Neural progenitor cell (in vitro differentiated cells): ENCODE data around the gene MAGI1. TPM values are rescaled to one million over a fixed set of nuclear protein-coding genes. Genes with fewer than 3 reads are reported as not detected.

Experiments
- DNase-seq: peaks from one replicate; pipeline ENCODE4 v3.0.0-alpha.2; 2016; ENCODE audit warnings: low spot score
- H2AFZ ChIP-seq: fragments of 200-600 bp; sonication (generic); replicated peaks from 2 replicates; pipeline ENCODE4 v1.6.1; 2016; ENCODE audit warnings: antibody characterized with exemption
- H3F3A ChIP-seq: fragments of 200-600 bp; sonication (generic); 2 replicates; pipeline ENCODE4 v1.6.1; 2016; ENCODE audit warnings: antibody characterized with exemption, low read depth
- H3K27ac ChIP-seq: fragments of 200-600 bp; sonication (generic); 2 replicates; pipeline ENCODE4 v1.5.1; 2016; ENCODE audit warnings: mild to moderate bottlenecking
- H3K27me3 ChIP-seq: fragments of 200-600 bp; sonication (generic); 2 replicates; pipeline ENCODE4 v1.6.1; 2016; ENCODE audit warnings: mild to moderate bottlenecking, moderate library complexity
- H3K36me3 ChIP-seq: fragments of 200-600 bp; sonication (generic); 2 replicates; pipeline ENCODE4 v1.5.1; 2016
- H3K4me1 ChIP-seq: fragments of 200-600 bp; sonication (generic); 2 replicates; pipeline ENCODE4 v1.6.1; 2016; ENCODE audit warnings: mixed run types
- H3K4me2 ChIP-seq: fragments of 200-600 bp; sonication (generic); 2 replicates; pipeline ENCODE4 v1.6.1; 2016
- H3K4me3 ChIP-seq: fragments of 200-600 bp; sonication (generic); 2 replicates; pipeline ENCODE4 v1.5.1; 2016
- H3K79me2 ChIP-seq: fragments of 200-600 bp; sonication (generic); 2 replicates; pipeline ENCODE4 v1.6.1; 2016; ENCODE audit warnings: low read depth
- H3K9ac ChIP-seq: fragments of 200-600 bp; sonication (generic); 2 replicates; pipeline ENCODE4 v1.6.1; 2016
- H3K9me3 ChIP-seq: fragments of 200-600 bp; sonication (generic); 2 replicates; pipeline ENCODE4 v1.5.1; 2016; ENCODE audit warnings: low read depth
- H4K20me1 ChIP-seq: fragments of 200-600 bp; sonication (generic); 2 replicates; pipeline ENCODE4 v1.6.1; 2016; ENCODE audit warnings: low read depth
- H3K27ac Mint-ChIP-seq: 3 replicates; pipeline ENCODE4 v1.8.0; 2021; ENCODE audit warnings: mixed read lengths
- H3K27me3 Mint-ChIP-seq: 2 replicates; pipeline ENCODE4 v1.8.0; 2022; ENCODE audit warnings: low read depth, mild to moderate bottlenecking, inconsistent platforms, moderate library complexity, mixed read lengths; ENCODE audit not compliant: insufficient read depth
- H3K36me3 Mint-ChIP-seq: 3 replicates; pipeline ENCODE4 v1.8.0; 2021; ENCODE audit warnings: mixed read lengths
- H3K4me1 Mint-ChIP-seq: 3 replicates; pipeline ENCODE4 v1.8.0; 2021; ENCODE audit warnings: mixed read lengths
- H3K4me3 Mint-ChIP-seq: 3 replicates; pipeline ENCODE4 v1.8.0; 2021; ENCODE audit warnings: mild to moderate bottlenecking, moderate library complexity, mixed read lengths
- H3K9me3 Mint-ChIP-seq: 3 replicates; pipeline ENCODE4 v1.8.0; 2020; ENCODE audit warnings: mixed read lengths
- EZH2 ChIP-seq: fragments of 200-600 bp; sonication (generic); IDR thresholded peaks from 2 replicates; pipeline ENCODE4 v1.6.1; 2017; ENCODE audit warnings: antibody characterized with exemption, mild to moderate bottlenecking, moderate library complexity
- EZH2phosphoT487 ChIP-seq: fragments of 200-600 bp; sonication (generic); IDR thresholded peaks from 2 replicates; pipeline ENCODE4 v1.6.1; 2017; ENCODE audit warnings: antibody characterized with exemption
- total RNA-seq: library from RNA; depleted of rRNA; stranded (reverse); fragments of >200 nt; gene quantifications from 2 replicates; pipeline ENCODE4 v1.2.3, GENCODE V29; 2015; ENCODE audit warnings: low replicate concordance
- TF ChIP-seq, protein P1 (sequence below): fragments of 200-600 bp; sonication (generic); IDR thresholded peaks from 2 replicates; pipeline ENCODE4 v1.5.1; 2017; ENCODE audit warnings: antibody characterized with exemption, mild to moderate bottlenecking

The MAGI1 gene
- total RNA-seq, 1 donor from 2014 or later = 40.6 TPM

DNA sequence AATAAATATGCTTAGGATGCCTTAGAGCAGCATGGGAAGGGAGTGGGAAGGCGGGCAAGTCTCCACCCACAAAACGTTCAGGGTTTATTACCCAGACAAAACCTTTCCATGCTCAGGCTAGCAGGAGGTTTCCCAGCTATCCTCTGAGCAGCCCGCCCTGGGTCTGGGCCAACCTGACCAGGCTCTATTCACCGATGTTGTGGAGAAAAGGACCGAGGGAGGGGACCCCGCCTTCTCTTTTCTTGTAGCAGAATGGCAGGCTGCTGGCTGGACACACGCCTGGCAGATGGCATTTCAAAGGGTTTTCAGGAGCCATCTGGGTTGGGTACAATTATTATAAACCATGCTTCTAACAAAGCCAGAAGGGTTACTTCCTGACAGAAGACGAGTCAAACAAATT lies 540.9 kb downstream of the MAGI1 start:
- peaks cover 12% of the 10 kb centered on the region for H3F3A ChIP-seq
- peaks cover 56% of the 10 kb centered on the region for H3K79me2 ChIP-seq
- H3K9me3 ChIP-seq = no peaks in the 10 kb centered on the region
- Mint-ChIP-seq H3K27me3 (peaks cover 6% of the 10 kb centered on the region), H3K36me3 (peaks cover 7% of the 10 kb centered on the region), H3K4me1 (peaks cover 41% of the 10 kb centered on the region), H3K4me3 (no peak overlapping the region), H3K27ac (no peak overlapping the region), H3K9me3 (no peaks in the 10 kb centered on the region)
- H4K20me1 ChIP-seq = peaks cover 19% of the 10 kb centered on the region
- H3K4me1 ChIP-seq = peaks cover 23% of the 10 kb centered on the region
- TF ChIP-seq EZH2phosphoT487 (no peak), EZH2 (no peak)
- TF ChIP-seq, protein P1, sequence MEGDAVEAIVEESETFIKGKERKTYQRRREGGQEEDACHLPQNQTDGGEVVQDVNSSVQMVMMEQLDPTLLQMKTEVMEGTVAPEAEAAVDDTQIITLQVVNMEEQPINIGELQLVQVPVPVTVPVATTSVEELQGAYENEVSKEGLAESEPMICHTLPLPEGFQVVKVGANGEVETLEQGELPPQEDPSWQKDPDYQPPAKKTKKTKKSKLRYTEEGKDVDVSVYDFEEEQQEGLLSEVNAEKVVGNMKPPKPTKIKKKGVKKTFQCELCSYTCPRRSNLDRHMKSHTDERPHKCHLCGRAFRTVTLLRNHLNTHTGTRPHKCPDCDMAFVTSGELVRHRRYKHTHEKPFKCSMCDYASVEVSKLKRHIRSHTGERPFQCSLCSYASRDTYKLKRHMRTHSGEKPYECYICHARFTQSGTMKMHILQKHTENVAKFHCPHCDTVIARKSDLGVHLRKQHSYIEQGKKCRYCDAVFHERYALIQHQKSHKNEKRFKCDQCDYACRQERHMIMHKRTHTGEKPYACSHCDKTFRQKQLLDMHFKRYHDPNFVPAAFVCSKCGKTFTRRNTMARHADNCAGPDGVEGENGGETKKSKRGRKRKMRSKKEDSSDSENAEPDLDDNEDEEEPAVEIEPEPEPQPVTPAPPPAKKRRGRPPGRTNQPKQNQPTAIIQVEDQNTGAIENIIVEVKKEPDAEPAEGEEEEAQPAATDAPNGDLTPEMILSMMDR = no peak
- H3K4me2 ChIP-seq = peak overlapping the region; percentile 30
- no peaks in the 10 kb centered on the region for H3K27me3 ChIP-seq
- H3K4me3 ChIP-seq = no peak overlapping the region
- no peaks in the 10 kb centered on the region for H3K36me3 ChIP-seq
- no peak overlapping the region for H3K9ac ChIP-seq
- H3K27ac ChIP-seq = no peak overlapping the region
- no peak overlapping the region for H2AFZ ChIP-seq
- DNase-seq = peak; percentile 52

GRCh38 chr3:65497236-65497635 lies 541.5 kb downstream of the MAGI1 start:
- Histone ChIP-seq H3K4me2 (peak overlapping the region; percentile 30), H3K4me1 (peaks cover 18% of the 10 kb centered on the region), H3K79me2 (peaks cover 52% of the 10 kb centered on the region), H3K9me3 (no peaks in the 10 kb centered on the region), H3K27ac (no peak overlapping the region), H2AFZ (no peak overlapping the region), H3K36me3 (no peaks in the 10 kb centered on the region), H3K4me3 (no peak overlapping the region), H3K9ac (no peak overlapping the region), H3F3A (peaks cover 12% of the 10 kb centered on the region), H3K27me3 (no peaks in the 10 kb centered on the region), H4K20me1 (peaks cover 13% of the 10 kb centered on the region)
- no peak for DNase-seq
- no peaks in the 10 kb centered on the region for H3K9me3 Mint-ChIP-seq
- H3K36me3 Mint-ChIP-seq = peaks cover 10% of the 10 kb centered on the region
- H3K4me3 Mint-ChIP-seq = no peak overlapping the region
- TF ChIP-seq, protein P1 = no peak
- TF ChIP-seq EZH2phosphoT487 = no peak
- no peak for TF ChIP-seq EZH2
- H3K27ac Mint-ChIP-seq = no peak overlapping the region
- H3K27me3 Mint-ChIP-seq = peaks cover 4% of the 10 kb centered on the region
- H3K4me1 Mint-ChIP-seq = peaks cover 37% of the 10 kb centered on the region

GRCh38 chr3:65493938-65494337 lies 544.8 kb downstream of the MAGI1 start:
- peaks cover 12% of the 10 kb centered on the region for H3F3A ChIP-seq
- no peak overlapping the region for H3K27ac Mint-ChIP-seq
- H3K79me2 ChIP-seq = peaks cover 38% of the 10 kb centered on the region
- no peaks in the 10 kb centered on the region for H3K27me3 ChIP-seq
- peaks cover 4% of the 10 kb centered on the region for H3K27me3 Mint-ChIP-seq
- peaks cover 18% of the 10 kb centered on the region for H3K4me1 ChIP-seq
- no peaks in the 10 kb centered on the region for H3K9me3 Mint-ChIP-seq
- no peak overlapping the region for H3K4me2 ChIP-seq
- DNase-seq = no peak
- no peaks in the 10 kb centered on the region for H3K9me3 ChIP-seq
- no peak overlapping the region for H3K4me3 Mint-ChIP-seq
- TF ChIP-seq, protein P1 = no peak
- no peak for TF ChIP-seq EZH2
- no peak for TF ChIP-seq EZH2phosphoT487
- H3K4me3 ChIP-seq = no peak overlapping the region
- peaks cover 27% of the 10 kb centered on the region for H3K4me1 Mint-ChIP-seq
- peaks cover 19% of the 10 kb centered on the region for H3K36me3 Mint-ChIP-seq
- no peak overlapping the region for H3K9ac ChIP-seq
- no peak overlapping the region for H3K27ac ChIP-seq
- H3K36me3 ChIP-seq = no peaks in the 10 kb centered on the region
- no peak overlapping the region for H2AFZ ChIP-seq
- peaks cover 13% of the 10 kb centered on the region for H4K20me1 ChIP-seq
